ENCODE measurements around the gene SMURF2. TPM values are rescaled to one million over a fixed set of nuclear protein-coding genes. Genes with fewer than 3 reads are reported as not detected.
"Not testable (repeated sequence)": the region's sequence is repeated elsewhere in the genome, so short reads cannot be mapped to it uniquely, and the experiment has no call there.

SMURF2 gene
- polyA plus RNA-seq, 2 of the 4 experiments (the other 2 are of a cell fraction), result 16.7 to 26.3 TPM

GRCh38 chr17:64662774-64663367 lies 764 bp upstream of the SMURF2 start:
- FAIRE-seq (no peak), DNase-seq (ENCODE audit: low read depth in 1 of 2, low spot score in 1 of 2) (no peak), ATAC-seq (peak in 1 of 2 experiments; percentile 13; a peak in 3 of 6 replicates)
- Histone ChIP-seq H3K4me2 (peak overlapping the region; percentile 75), H3K9me3 (no peaks in the 10 kb centered on the region), H3K4me3 (peak overlapping the region; percentile 92), H3K4me1 (peaks cover 55% of the 10 kb centered on the region), H3K27ac (peak overlapping the region; percentile 92 to 94)
- POLR2A ChIA-PET, result interaction anchor here (0.6 to 2.7 kb wide), 9 partner anchors 8 to 161 kb away, joined by 3 to 20 read pairs (median 4); partner anchors contain the start of genes CEP95 and DDX5
- CTCF ChIA-PET, result interaction anchor here (1.8 kb wide), 2 partner anchors 77 to 112 kb away, joined by 3 to 7 read pairs; no protein-coding TSS in a partner anchor
- 53% methylated on average over 18 of the region's 18 CpGs for WGBS (ENCODE audit: missing lambda C conversion rate)
- TF ChIP-seq TP53 (CRISPR knock-in tag; IDR thresholded peaks at IDR 0.05) (no peak), MAZ (IDR thresholded peaks at IDR 0.05; ENCODE audit: borderline replicate concordance, low read depth, low read length) (no peak), ESRRA (IDR thresholded peaks at IDR 0.05; ENCODE audit: borderline replicate concordance, low read length) (no peak), BHLHE40 (IDR thresholded peaks at IDR 0.05; ENCODE audit: low read depth, low read length) (no peak), HOXA7 (CRISPR knock-in tag; IDR thresholded peaks at IDR 0.05) (no peak), RNF2 (IDR thresholded peaks at IDR 0.05; ENCODE audit: borderline replicate concordance, low read depth) (no peak), HEYL (CRISPR knock-in tag; IDR thresholded peaks at IDR 0.05) (no peak), FOSL2 (IDR thresholded peaks at IDR 0.05) (no peak), FOSL2 (CRISPR knock-in tag; IDR thresholded peaks at IDR 0.05) (no peak)
- TF ChIP-seq, protein P1, sequence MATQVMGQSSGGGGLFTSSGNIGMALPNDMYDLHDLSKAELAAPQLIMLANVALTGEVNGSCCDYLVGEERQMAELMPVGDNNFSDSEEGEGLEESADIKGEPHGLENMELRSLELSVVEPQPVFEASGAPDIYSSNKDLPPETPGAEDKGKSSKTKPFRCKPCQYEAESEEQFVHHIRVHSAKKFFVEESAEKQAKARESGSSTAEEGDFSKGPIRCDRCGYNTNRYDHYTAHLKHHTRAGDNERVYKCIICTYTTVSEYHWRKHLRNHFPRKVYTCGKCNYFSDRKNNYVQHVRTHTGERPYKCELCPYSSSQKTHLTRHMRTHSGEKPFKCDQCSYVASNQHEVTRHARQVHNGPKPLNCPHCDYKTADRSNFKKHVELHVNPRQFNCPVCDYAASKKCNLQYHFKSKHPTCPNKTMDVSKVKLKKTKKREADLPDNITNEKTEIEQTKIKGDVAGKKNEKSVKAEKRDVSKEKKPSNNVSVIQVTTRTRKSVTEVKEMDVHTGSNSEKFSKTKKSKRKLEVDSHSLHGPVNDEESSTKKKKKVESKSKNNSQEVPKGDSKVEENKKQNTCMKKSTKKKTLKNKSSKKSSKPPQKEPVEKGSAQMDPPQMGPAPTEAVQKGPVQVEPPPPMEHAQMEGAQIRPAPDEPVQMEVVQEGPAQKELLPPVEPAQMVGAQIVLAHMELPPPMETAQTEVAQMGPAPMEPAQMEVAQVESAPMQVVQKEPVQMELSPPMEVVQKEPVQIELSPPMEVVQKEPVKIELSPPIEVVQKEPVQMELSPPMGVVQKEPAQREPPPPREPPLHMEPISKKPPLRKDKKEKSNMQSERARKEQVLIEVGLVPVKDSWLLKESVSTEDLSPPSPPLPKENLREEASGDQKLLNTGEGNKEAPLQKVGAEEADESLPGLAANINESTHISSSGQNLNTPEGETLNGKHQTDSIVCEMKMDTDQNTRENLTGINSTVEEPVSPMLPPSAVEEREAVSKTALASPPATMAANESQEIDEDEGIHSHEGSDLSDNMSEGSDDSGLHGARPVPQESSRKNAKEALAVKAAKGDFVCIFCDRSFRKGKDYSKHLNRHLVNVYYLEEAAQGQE (IDR thresholded peaks at IDR 0.05), result no peak

GRCh38 chr17:64661726-64661975 lies 456 bp downstream of the SMURF2 start:
- no peaks in the 10 kb centered on the region for H3K9me3 ChIP-seq
- no peak for FAIRE-seq

GRCh38 chr17:64660978-64661725 lies 955 bp downstream of the SMURF2 start:
- ChIA-PET CTCF (interaction anchor here (0.5 to 1.8 kb wide), 4 partner anchors 12 to 113 kb away, joined by 3 to 7 read pairs (median 4); no protein-coding TSS in a partner anchor), POLR2A (interaction anchor here (0.7 to 2.7 kb wide), 16 partner anchors 9 to 516 kb away, joined by 3 to 20 read pairs (median 4); partner anchors contain the start of genes CEP95 and DDX5)
- ATAC-seq (peak; percentile 45 to 50), DNase-seq (ENCODE audit: low read depth in 1 of 2, low spot score in 1 of 2) (peak in 1 of 2 experiments; percentile 43)
- Histone ChIP-seq H3K4me2 (peak overlapping the region; percentile 75), H3K4me1 (peaks cover 54% of the 10 kb centered on the region), H3K27ac (peak overlapping the region; percentile 92 to 94), H3K4me3 (peak overlapping the region; percentile 92)
- not testable (repeated sequence) for H3K9me3 ChIP-seq, FAIRE-seq
- WGBS (ENCODE audit: missing lambda C conversion rate), result 2% methylated on average over 37 of the region's 37 CpGs

More at GRCh38 chr17:64661726-64661975, 456 bp downstream of the SMURF2 start:
- no peak for DNase-seq (ENCODE audit: low read depth in 1 of 2, low spot score in 1 of 2)
- H3K4me2 ChIP-seq, result peak overlapping the region; percentile 75
- H3K4me3 ChIP-seq, result peak overlapping the region; percentile 92
- H3K4me1 ChIP-seq, result peaks cover 54% of the 10 kb centered on the region
- 0% methylated on average over 2 of the region's 32 CpGs for WGBS (ENCODE audit: missing lambda C conversion rate)
- ATAC-seq, result peak; percentile 9 to 52
- POLR2A ChIA-PET, result interaction anchor here (0.7 to 2.7 kb wide), 16 partner anchors 10 to 516 kb away, joined by 3 to 20 read pairs (median 4); partner anchors contain the start of genes CEP95 and DDX5
- CTCF ChIA-PET, result interaction anchor here (0.6 to 1.8 kb wide), 7 partner anchors 12 to 113 kb away, joined by 3 to 7 read pairs (median 3); no protein-coding TSS in a partner anchor
- H3K27ac ChIP-seq, result peak overlapping the region; percentile 92 to 94
- TF ChIP-seq GATA3 (IDR thresholded peaks at IDR 0.05; ENCODE audit: borderline replicate concordance) (no peak), EP300 (IDR thresholded peaks at IDR 0.05) (peak in 1 of 2 experiments; percentile 6; a peak in 1 of 5 replicates)
